Stomach (tissue), 9 donors: Measurements from ENCODE around the gene ABCA6. TPM values are rescaled to one million over a fixed set of nuclear protein-coding genes. Genes with fewer than 3 reads are reported as not detected.

Experiments used
- DNase-seq, 2 donors: peaks; one replicate each; pipeline versions ENCODE4 v3.0.0 to v3.0.0-alpha.2; 2013 to 2019
- H3K27ac ChIP-seq, 5 donors: fragments of 200-600 bp in 4 of 5; sonication (generic) in 4 of 5; one replicate each; pipeline ENCODE4 v1.5.1; 2013 to 2019; ENCODE audit warnings: mild to moderate bottlenecking in 1 of 5, moderate library complexity in 1 of 5
- H3K27me3 ChIP-seq, 3 donors: fragments of 200-600 bp; sonication (generic); one replicate each; pipeline ENCODE4 v1.5.1; 2017 to 2019; ENCODE audit warnings: mixed run types in 1 of 3
- H3K36me3 ChIP-seq, 4 donors: fragments of 200-600 bp; sonication (generic); 1 replicate in 3 of 4; 2 replicates in 1 of 4; pipeline ENCODE4 v1.5.1; 2016 to 2019
- H3K4me1 ChIP-seq, 4 donors: fragments of 200-600 bp; sonication (generic); one replicate each; pipeline ENCODE4 v1.5.1; 2016 to 2019
- H3K4me3 ChIP-seq, 4 donors: fragments of 200-600 bp; sonication (generic) in 3 of 4; one replicate each; pipeline ENCODE4 v1.5.1; 2016 to 2019; ENCODE audit warnings: mild to moderate bottlenecking in 1 of 4
- H3K9me3 ChIP-seq, 4 donors: fragments of 200-600 bp; sonication (generic); one replicate each; pipeline ENCODE4 v1.5.1; 2016 to 2019
- EP300 ChIP-seq: sonication (generic); formaldehyde crosslinking; IDR thresholded peaks from one replicate; pipeline ENCODE4 v1.6.1; 2017; ENCODE audit warnings: antibody characterized with exemption
- POLR2A ChIP-seq, 4 donors: fragments of 450-650 bp; IDR thresholded peaks; one replicate each; pipeline ENCODE4 v1.6.1; 2016; ENCODE audit warnings: antibody characterized with exemption in 4 of 4, control low read depth in 2 of 4, mild to moderate bottlenecking in 1 of 4, moderate library complexity in 1 of 4
- POLR2AphosphoS5 ChIP-seq, 3 donors: sonication (generic); formaldehyde crosslinking; IDR thresholded peaks; one replicate each; pipeline ENCODE4 v1.6.1; 2016; ENCODE audit warnings: antibody characterized with exemption in 3 of 3
- WGBS, 5 donors: extraction: QIAGEN DNeasy Blood & Tissue Kit in 3 of 5; methylation state at CpG; one replicate each; pipeline versions ENCODE4 v1.1.5 to v1.1.7; 2013 to 2018; 5-methylcytosine and 5-hydroxymethylcytosine counted together
- intact Hi-C: fragments of 100-400 bp; cut with DNase I; formaldehyde crosslinking; loops from one replicate; pipeline ENCODE4 v1.15.1; 2023; ENCODE audit warnings: low total_unique reads
- polyA plus RNA-seq, 3 donors: library from polyadenylated mRNA; stranded (reverse); fragments of 200-250 nt; gene quantifications; one replicate each; pipeline ENCODE4 v1.2.3, GENCODE V29; 2013
- total RNA-seq, 5 donors: library from RNA; depleted of rRNA; stranded (reverse); fragments of >200 nt; gene quantifications; one replicate each; pipeline versions ENCODE4 v1.1.0 to v1.2.3, GENCODE V29; 2014 to 2016
- TF ChIP-seq, protein P1 (sequence below), 7 experiments: fragments of 450-650 bp in 4 of 7; fragments of 200-600 bp in 3 of 7; sonication (generic) in 3 of 7; IDR thresholded peaks; one replicate each; pipeline ENCODE4 v1.5.1; 2016 to 2019; ENCODE audit warnings: antibody characterized with exemption in 7 of 7, control low read depth in 2 of 7, mild to moderate bottlenecking in 1 of 7
- donor health status: healthy with polysubstance abuse.
- donor health status: Bipolar disorder and iron deficiency.
- donor health status: healthy.

Gene ABCA6
- total and polyA plus RNA-seq, 8 donors, result 4.5 to 97.9 (median 19.2) TPM

- Histone ChIP-seq H3K36me3 (no peaks in the 10 kb centered on the region), H3K27ac (no peak overlapping the region), H3K4me3 (no peak overlapping the region)
These were observed 77.2 kb downstream of the ABCA6 start for GRCh38 chr17:69064476-69064875.

GRCh38 chr17:69064001-69064400, 77.7 kb downstream of the ABCA6 start:
- peaks cover 0 to 8% (median 0%) of the 10 kb centered on the region in 4 donors for H3K4me1 ChIP-seq
- TF ChIP-seq, protein P1, sequence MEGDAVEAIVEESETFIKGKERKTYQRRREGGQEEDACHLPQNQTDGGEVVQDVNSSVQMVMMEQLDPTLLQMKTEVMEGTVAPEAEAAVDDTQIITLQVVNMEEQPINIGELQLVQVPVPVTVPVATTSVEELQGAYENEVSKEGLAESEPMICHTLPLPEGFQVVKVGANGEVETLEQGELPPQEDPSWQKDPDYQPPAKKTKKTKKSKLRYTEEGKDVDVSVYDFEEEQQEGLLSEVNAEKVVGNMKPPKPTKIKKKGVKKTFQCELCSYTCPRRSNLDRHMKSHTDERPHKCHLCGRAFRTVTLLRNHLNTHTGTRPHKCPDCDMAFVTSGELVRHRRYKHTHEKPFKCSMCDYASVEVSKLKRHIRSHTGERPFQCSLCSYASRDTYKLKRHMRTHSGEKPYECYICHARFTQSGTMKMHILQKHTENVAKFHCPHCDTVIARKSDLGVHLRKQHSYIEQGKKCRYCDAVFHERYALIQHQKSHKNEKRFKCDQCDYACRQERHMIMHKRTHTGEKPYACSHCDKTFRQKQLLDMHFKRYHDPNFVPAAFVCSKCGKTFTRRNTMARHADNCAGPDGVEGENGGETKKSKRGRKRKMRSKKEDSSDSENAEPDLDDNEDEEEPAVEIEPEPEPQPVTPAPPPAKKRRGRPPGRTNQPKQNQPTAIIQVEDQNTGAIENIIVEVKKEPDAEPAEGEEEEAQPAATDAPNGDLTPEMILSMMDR (IDR thresholded peaks at IDR 0.05), result no peak
- no peak for TF ChIP-seq POLR2A (IDR thresholded peaks at IDR 0.05)
- TF ChIP-seq POLR2AphosphoS5 (IDR thresholded peaks at IDR 0.05), result no peak
- no peak for TF ChIP-seq EP300
- intact Hi-C loops, result no loop called here
- H3K27ac ChIP-seq, result no peak overlapping the region
- DNase-seq, result no peak
- WGBS, 5 donors, result 75 to 91% (median 86%) methylated on average over 2 of the region's 2 CpGs
- H3K27me3 ChIP-seq, result no peaks in the 10 kb centered on the region
- no peaks in the 10 kb centered on the region for H3K9me3 ChIP-seq
- no peaks in the 10 kb centered on the region for H3K36me3 ChIP-seq
- no peak overlapping the region for H3K4me3 ChIP-seq

More at GRCh38 chr17:69064476-69064875, 77.2 kb downstream of the ABCA6 start:
- intact Hi-C loops, result no loop called here
- Histone ChIP-seq H3K4me1 (peaks cover 0 to 13% (median 0%) of the 10 kb centered on the region in 4 donors), H3K9me3 (no peaks in the 10 kb centered on the region), H3K27me3 (no peaks in the 10 kb centered on the region)
- WGBS, 5 donors, result 69 to 89% (median 82%) methylated on average over 1 of the region's 1 CpG
- TF ChIP-seq EP300 (no peak), POLR2AphosphoS5 (IDR thresholded peaks at IDR 0.05) (no peak), POLR2A (IDR thresholded peaks at IDR 0.05) (no peak)
- TF ChIP-seq, protein P1 (IDR thresholded peaks at IDR 0.05), result no peak
- no peak for DNase-seq

- 70 to 87% (median 85%) methylated on average over 4 of the region's 4 CpGs for WGBS, 5 donors
- Histone ChIP-seq H3K4me3 (no peak overlapping the region), H3K27ac (no peak overlapping the region), H3K27me3 (no peaks in the 10 kb centered on the region), H3K36me3 (no peaks in the 10 kb centered on the region), H3K4me1 (no peaks in the 10 kb centered on the region), H3K9me3 (no peaks in the 10 kb centered on the region)
- no peak for TF ChIP-seq POLR2A (IDR thresholded peaks at IDR 0.05)
- no peak for TF ChIP-seq POLR2AphosphoS5 (IDR thresholded peaks at IDR 0.05)
- TF ChIP-seq, protein P1 (IDR thresholded peaks at IDR 0.05), result no peak
- no peak for TF ChIP-seq EP300
- intact Hi-C loops, result no loop called here
- DNase-seq, result peak in 1 of 2 donors; percentile 51
These were observed 78.7 kb downstream of the ABCA6 start for GRCh38 chr17:69062860-69063581.

DNA sequence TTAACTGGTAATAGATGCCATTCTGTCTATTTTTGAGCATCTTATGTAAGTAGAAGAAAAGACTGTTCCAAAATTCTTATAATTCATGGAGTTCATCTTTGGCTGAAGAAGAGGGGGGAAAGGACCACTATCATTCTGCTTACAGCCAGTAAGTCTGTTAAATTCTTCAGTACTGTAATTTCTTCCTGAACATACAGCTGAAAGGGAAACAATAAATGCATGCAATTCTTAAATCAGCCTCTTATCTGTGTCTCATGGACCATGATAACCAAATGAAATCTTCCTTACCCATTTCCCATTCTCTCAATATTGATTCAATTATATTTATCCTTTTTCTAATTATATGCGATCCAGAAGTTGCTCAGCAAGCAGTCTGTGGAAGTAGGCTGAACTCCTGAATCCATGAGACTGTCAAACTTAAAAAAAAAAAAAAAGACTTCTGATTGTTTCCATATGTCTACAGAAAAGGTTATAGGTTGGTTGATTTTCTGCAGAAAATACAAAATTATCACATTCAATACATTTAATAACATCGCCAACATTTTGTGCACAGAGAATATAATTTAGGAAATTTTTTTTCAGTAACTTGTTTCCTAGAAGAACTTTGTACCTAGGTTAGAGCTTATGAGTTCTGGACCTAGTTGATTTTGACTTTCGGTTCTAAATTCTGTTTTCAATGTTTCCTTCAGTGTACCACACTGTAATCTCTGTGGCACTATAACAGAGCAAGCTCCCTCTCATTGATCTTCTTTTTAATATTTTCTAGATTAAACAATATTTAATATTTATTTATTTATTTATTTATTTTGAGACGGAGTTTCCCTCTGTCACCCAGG, 79.8 kb downstream of the ABCA6 start:
- Histone ChIP-seq H3K4me3 (no peak overlapping the region), H3K4me1 (no peaks in the 10 kb centered on the region), H3K36me3 (no peaks in the 10 kb centered on the region), H3K27me3 (no peaks in the 10 kb centered on the region), H3K27ac (no peak overlapping the region), H3K9me3 (no peaks in the 10 kb centered on the region)
- DNase-seq, result no peak
- intact Hi-C loops, result no loop called here
- no peak for TF ChIP-seq POLR2AphosphoS5 (IDR thresholded peaks at IDR 0.05)
- TF ChIP-seq POLR2A (IDR thresholded peaks at IDR 0.05), result no peak
- no peak for TF ChIP-seq EP300
- WGBS, 5 donors, result 80 to 91% (median 89%) methylated on average over 4 of the region's 4 CpGs
